HG02763 (cell line): ENCODE data around the gene SORCS2.
"Not testable (repeated sequence)": the region's sequence is repeated elsewhere in the genome, so short reads cannot be mapped to it uniquely, and the experiment has no call there.

Experiments
- ATAC-seq: cut with Tn5 transposase; IDR thresholded peaks from one replicate; pipeline ENCODE4 v1.9.1; 2021; ENCODE audit warnings: mild to moderate bottlenecking, moderate library complexity; ENCODE audit not compliant: unreplicated experiment

Gene SORCS2

DNA sequence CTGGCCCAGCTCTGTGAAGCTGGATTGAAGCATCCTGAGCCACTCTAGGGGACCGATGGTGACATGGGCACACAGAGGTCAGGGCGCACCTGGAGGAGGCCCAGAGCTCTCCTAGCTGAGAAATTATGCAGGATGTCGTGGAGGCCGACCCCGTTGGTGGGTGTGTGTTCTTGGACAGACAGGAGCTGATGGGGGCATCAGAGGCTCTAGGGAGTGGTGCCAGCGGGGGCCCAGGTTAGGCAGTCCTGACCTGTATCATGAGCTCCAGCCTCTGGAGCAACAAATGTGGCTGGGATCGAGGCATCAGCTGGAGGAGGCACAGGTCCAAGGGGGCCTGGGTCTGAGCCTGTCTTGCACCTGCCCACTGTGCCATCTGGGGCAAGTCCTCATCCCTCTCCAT is 367.0 kb downstream of the SORCS2 start:
- no peak for ATAC-seq

GRCh38 chr4:7559741-7560395 is 367.5 kb downstream of the SORCS2 start:
- ATAC-seq: no peak

- no peak for ATAC-seq
These were observed 369.2 kb downstream of the SORCS2 start for GRCh38 chr4:7561557-7561956.

- no peak for ATAC-seq
These were observed 371.9 kb downstream of the SORCS2 start for GRCh38 chr4:7564242-7564641.

GRCh38 chr4:7565483-7565882 is 373.1 kb downstream of the SORCS2 start:
- no peak for ATAC-seq

GRCh38 chr4:7569810-7570783 is 377.8 kb downstream of the SORCS2 start:
- no peak for ATAC-seq

DNA sequence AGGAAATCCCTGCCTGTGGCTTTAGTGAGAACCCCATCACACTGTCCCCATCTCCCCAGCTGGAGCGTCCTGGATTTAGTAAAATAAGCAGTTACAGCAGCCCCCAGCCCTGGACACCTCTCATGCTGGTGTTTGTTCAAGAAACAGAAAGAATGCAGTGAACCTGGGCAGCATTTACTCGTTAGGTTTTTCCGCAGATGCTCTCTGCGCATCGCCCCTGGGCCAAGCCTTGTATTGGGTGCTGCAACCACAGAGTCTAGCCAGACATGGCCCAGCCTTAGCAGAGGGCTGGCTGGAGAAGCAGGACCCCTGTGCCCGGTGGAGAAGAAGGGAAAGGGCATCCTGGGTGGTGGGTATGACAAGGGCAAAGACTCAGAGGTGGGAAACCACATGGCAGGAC is 378.7 kb downstream of the SORCS2 start:
- ATAC-seq: no peak

GRCh38 chr4:7571701-7572100 is 379.4 kb downstream of the SORCS2 start:
- ATAC-seq: no peak

- no peak for ATAC-seq
These were observed 380.6 kb downstream of the SORCS2 start for GRCh38 chr4:7572894-7573293.

DNA sequence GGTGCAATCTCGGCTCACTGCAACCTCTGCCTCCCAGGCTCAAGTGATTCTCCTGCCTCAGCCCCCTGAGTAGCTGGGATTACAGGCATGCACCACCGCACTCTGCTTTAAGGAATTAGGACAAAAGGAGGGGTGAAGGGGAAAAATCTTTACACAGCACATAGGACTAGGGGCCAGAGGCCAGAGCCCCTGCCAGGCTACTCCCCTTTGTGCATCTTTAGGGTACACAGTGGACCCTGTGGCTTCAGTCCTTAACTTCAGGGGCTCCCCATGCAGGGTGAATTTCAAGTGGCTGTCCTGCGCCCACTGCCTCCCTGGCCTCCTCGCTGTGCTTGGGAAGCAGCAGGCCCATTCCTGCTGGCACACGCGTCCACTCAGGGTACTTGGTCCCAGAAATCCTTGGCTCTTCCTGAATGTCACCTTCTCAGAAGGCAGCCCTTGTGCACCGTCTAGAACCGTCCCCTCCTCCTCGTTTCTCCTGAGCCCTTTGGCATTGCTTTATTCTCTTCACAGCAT is 381.3 kb downstream of the SORCS2 start:
- ATAC-seq: no peak

DNA sequence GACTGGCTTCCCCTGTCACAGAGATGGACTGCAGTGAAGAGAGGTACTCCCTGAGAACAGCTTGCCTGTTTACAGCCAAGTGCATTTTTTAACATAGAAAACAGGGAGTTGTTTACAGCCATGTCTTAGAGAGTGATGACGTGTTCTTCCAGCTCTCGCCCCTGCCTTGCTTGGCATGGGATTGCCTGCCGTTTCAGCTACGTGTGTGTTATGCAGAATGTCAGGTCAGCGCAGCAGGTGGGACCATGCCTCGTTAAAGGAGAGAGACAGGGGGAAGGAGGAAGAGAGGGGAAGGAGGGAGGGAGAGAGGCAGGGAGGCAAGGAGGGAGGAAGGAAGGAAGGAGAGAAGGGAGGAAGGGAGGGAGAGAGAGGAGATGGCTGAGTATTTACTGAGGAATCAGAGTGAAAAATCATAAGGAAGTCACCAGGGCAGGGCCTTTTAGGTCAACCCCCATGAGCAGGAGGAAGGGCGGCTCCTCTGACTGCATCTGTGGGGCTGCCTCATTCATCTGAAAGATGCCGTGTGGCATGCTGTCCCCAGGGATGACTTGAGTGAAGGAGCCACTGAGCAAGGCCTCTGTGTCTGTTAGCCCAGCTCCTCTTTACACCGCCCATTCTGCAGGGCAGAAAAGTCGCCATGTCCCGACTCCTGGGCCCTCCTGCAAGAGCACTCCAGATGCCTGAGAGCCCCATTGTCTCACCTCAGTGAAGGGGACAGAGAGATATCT is 382.1 kb downstream of the SORCS2 start:
- no peak for ATAC-seq

GRCh38 chr4:7575426-7575825 is 383.1 kb downstream of the SORCS2 start:
- ATAC-seq: no peak

GRCh38 chr4:7577361-7578039 is 385.2 kb downstream of the SORCS2 start:
- ATAC-seq: not testable (repeated sequence)

GRCh38 chr4:7581477-7581876 is 389.1 kb downstream of the SORCS2 start:
- no peak for ATAC-seq

- no peak for ATAC-seq
These were observed 390.2 kb downstream of the SORCS2 start for GRCh38 chr4:7582313-7583097.

- ATAC-seq: no peak
These were observed 391.8 kb downstream of the SORCS2 start for GRCh38 chr4:7584098-7584497.

DNA sequence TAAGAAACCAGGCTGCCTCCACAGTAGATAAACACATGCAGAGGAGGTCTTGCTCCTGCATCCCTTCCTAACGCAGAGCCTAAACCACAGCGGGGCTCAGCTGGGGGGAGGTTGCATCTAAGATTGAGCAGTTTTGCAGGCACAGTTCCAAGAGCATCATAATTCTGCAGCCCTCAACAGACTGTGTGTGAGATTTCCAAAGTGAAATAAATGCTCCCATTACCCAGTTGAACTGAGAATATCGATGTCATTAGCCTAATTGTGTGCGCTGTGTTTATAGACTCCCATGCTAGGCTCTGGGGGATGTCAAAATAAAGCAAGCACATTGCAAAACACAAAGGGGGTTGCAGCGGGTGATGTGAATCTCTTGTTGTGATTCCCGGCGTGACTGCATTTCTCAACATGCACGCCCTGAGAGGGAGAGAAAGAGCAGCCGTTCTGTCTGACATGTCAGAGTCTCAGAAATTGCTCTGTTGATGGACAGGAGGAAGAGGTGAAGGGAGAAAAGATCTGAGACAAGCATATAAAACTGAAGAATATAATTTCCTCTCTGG is 392.3 kb downstream of the SORCS2 start:
- ATAC-seq: no peak

- no peak for ATAC-seq
These were observed 393.4 kb downstream of the SORCS2 start for GRCh38 chr4:7585768-7586167.
